GM23338 (cell line): ENCODE results near the gene KCNK3. TPM values are rescaled to one million over a fixed set of nuclear protein-coding genes. Genes with fewer than 3 reads are reported as not detected.

Source experiments
- ATAC-seq: fragments of 200-7000 bp; cut with Tn5 transposase; 3 replicates; pipeline ENCODE4 v1.9.1; 2020
- DNase-seq: peaks from one replicate; pipeline ENCODE4 v3.0.0-alpha.2; 2015; ENCODE audit warnings: low spot score
- H2AFZ ChIP-seq: fragments of 200-600 bp; sonication (generic); 2 replicates; pipeline ENCODE4 v1.8.0; 2016; ENCODE audit warnings: antibody characterized with exemption, mild to moderate bottlenecking, moderate library complexity
- H3F3A ChIP-seq: fragments of 200-600 bp; sonication (generic); replicated peaks from 2 replicates; pipeline ENCODE4 v1.8.0; 2017; ENCODE audit warnings: antibody characterized with exemption, mixed run types, low read depth
- H3K27ac ChIP-seq: fragments of 200-600 bp; sonication (generic); 2 replicates; pipeline ENCODE4 v1.6.1; 2016; ENCODE audit warnings: low read depth
- H3K27me3 ChIP-seq: fragments of 200-600 bp; sonication (generic); 2 replicates; pipeline ENCODE4 v1.8.0; 2016; ENCODE audit warnings: mild to moderate bottlenecking, mixed run types, moderate library complexity; ENCODE audit not compliant: insufficient read depth
- H3K36me3 ChIP-seq: fragments of 200-600 bp; sonication (generic); 2 replicates; pipeline ENCODE4 v1.8.0; 2016; ENCODE audit warnings: mild to moderate bottlenecking; ENCODE audit not compliant: insufficient read depth
- H3K4me1 ChIP-seq: fragments of 200-600 bp; sonication (generic); 2 replicates; pipeline ENCODE4 v1.8.0; 2016; ENCODE audit warnings: mild to moderate bottlenecking, moderate library complexity; ENCODE audit not compliant: insufficient read depth
- H3K4me2 ChIP-seq: fragments of 200-600 bp; sonication (generic); 2 replicates; pipeline ENCODE4 v1.7.1; 2017; ENCODE audit warnings: mixed run types
- H3K4me3 ChIP-seq: fragments of 200-600 bp; sonication (generic); 2 replicates; pipeline ENCODE4 v1.6.1; 2016; ENCODE audit warnings: mixed run types
- H3K79me2 ChIP-seq: fragments of 200-600 bp; sonication (generic); replicated peaks from 2 replicates; pipeline ENCODE4 v1.8.0; 2017; ENCODE audit warnings: mild to moderate bottlenecking; ENCODE audit not compliant: insufficient read depth
- H3K9me2 ChIP-seq: fragments of 200-600 bp; sonication (generic); 2 replicates; pipeline ENCODE4 v1.8.0; 2017; ENCODE audit not compliant: insufficient read depth
- H4K20me1 ChIP-seq: fragments of 200-600 bp; sonication (generic); replicated peaks from 2 replicates; pipeline ENCODE4 v1.8.0; 2017; ENCODE audit warnings: mild to moderate bottlenecking; ENCODE audit not compliant: insufficient read depth
- H3K27ac Mint-ChIP-seq: 2 replicates; pipeline ENCODE4 v1.8.0; 2020; ENCODE audit warnings: inconsistent platforms, mild to moderate bottlenecking, moderate library complexity, mixed read lengths
- H3K27me3 Mint-ChIP-seq: 3 replicates; pipeline ENCODE4 v1.8.0; 2022; ENCODE audit warnings: low read depth, mild to moderate bottlenecking, moderate library complexity, mixed read lengths, inconsistent platforms; ENCODE audit not compliant: insufficient read depth, poor library complexity
- H3K36me3 Mint-ChIP-seq: 3 replicates; pipeline ENCODE4 v1.8.0; 2021; ENCODE audit warnings: low read depth, mild to moderate bottlenecking, inconsistent platforms, moderate library complexity, mixed read lengths
- H3K4me1 Mint-ChIP-seq: 3 replicates; pipeline ENCODE4 v1.8.0; 2020; ENCODE audit warnings: mild to moderate bottlenecking, inconsistent platforms, mixed read lengths
- H3K4me3 Mint-ChIP-seq: 3 replicates; pipeline ENCODE4 v1.8.0; 2021; ENCODE audit warnings: moderate library complexity, mild to moderate bottlenecking, inconsistent platforms, mixed read lengths
- H3K9me3 Mint-ChIP-seq: 3 replicates; pipeline ENCODE4 v1.8.0; 2020; ENCODE audit warnings: moderate library complexity, mild to moderate bottlenecking, inconsistent platforms, mixed read lengths
- CREB1 ChIP-seq: fragments of 250-450 bp; sonication (Bioruptor Pico); IDR thresholded peaks from 2 replicates; pipeline ENCODE4 v1.5.0; 2020; ENCODE audit warnings: low read depth, mild to moderate bottlenecking, moderate library complexity
- JUNB ChIP-seq: IDR thresholded peaks from one replicate; pipeline ENCODE4 v1.6.1; 2016; ENCODE audit warnings: antibody characterized with exemption; ENCODE audit not compliant: unreplicated experiment
- NANOG ChIP-seq: IDR thresholded peaks from 2 replicates; pipeline ENCODE4 v1.6.1; 2016; ENCODE audit warnings: antibody characterized with exemption, borderline replicate concordance
- STAT1 ChIP-seq: IDR thresholded peaks from one replicate; pipeline ENCODE4 v1.6.1; 2016; ENCODE audit warnings: antibody characterized with exemption; ENCODE audit not compliant: unreplicated experiment
- ZNF114 ChIP-seq: fragments of 250-450 bp; sonication (Bioruptor Pico); IDR thresholded peaks from 2 replicates; pipeline ENCODE4 v1.5.0; 2020; ENCODE audit warnings: mild to moderate bottlenecking, moderate library complexity
- polyA plus RNA-seq: library from polyadenylated mRNA; unstranded; fragments of >200 nt; fragmentation: Nextera tagmentation; extraction: Ambion mirVana; gene quantifications from 2 replicates; pipeline ENCODE4 v1.2.1, GENCODE V29; 2016
- total RNA-seq: library from RNA; depleted of rRNA; stranded (reverse); fragments of >200 nt; shearing (Covaris generic); gene quantifications from 2 replicates; pipeline ENCODE4 v1.2.3, GENCODE V29; 2014
- TF ChIP-seq, protein P1 (sequence below): IDR thresholded peaks from 2 replicates; pipeline ENCODE4 v1.6.1; 2016; ENCODE audit warnings: antibody characterized with exemption
- TF ChIP-seq, protein P2 (sequence below): fragments of 250-450 bp; sonication (Bioruptor Pico); IDR thresholded peaks from 2 replicates; pipeline ENCODE4 v1.5.0; 2020; ENCODE audit warnings: mild to moderate bottlenecking, moderate library complexity

The KCNK3 gene
- total and polyA plus RNA-seq, 2 experiments from 2014 or later = not detected

GRCh38 chr2:26694001-26694400 lies 1.5 kb downstream of the KCNK3 start (continued):
- TF ChIP-seq, protein P1, sequence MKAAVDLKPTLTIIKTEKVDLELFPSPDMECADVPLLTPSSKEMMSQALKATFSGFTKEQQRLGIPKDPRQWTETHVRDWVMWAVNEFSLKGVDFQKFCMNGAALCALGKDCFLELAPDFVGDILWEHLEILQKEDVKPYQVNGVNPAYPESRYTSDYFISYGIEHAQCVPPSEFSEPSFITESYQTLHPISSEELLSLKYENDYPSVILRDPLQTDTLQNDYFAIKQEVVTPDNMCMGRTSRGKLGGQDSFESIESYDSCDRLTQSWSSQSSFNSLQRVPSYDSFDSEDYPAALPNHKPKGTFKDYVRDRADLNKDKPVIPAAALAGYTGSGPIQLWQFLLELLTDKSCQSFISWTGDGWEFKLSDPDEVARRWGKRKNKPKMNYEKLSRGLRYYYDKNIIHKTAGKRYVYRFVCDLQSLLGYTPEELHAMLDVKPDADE = no peak
- no peak for TF ChIP-seq ZNF114 (CRISPR knock-in tag)
- TF ChIP-seq CREB1 = no peak
- TF ChIP-seq JUNB = no peak
- no peak for TF ChIP-seq NANOG

GRCh38 chr2:26696351-26696816 lies 3.9 kb downstream of the KCNK3 start:
- Mint-ChIP-seq H3K27ac (no peak overlapping the region), H3K27me3 (peaks cover 41% of the 10 kb centered on the region), H3K4me3 (no peak overlapping the region), H3K9me3 (no peaks in the 10 kb centered on the region; the same call in 2 of the 3 replicates), H3K36me3 (no peaks in the 10 kb centered on the region; the same call in 2 of the 3 replicates), H3K4me1 (peaks cover 8% of the 10 kb centered on the region)
- Histone ChIP-seq H3K27ac (no peak overlapping the region), H3K79me2 (no peaks in the 10 kb centered on the region), H3F3A (peaks cover 6% of the 10 kb centered on the region; the same call in 1 of the 2 replicates), H3K27me3 (peaks cover 37% of the 10 kb centered on the region), H4K20me1 (peaks cover 2% of the 10 kb centered on the region), H3K4me3 (no peak overlapping the region), H3K4me1 (no peaks in the 10 kb centered on the region), H3K36me3 (no peaks in the 10 kb centered on the region), H3K4me2 (no peak overlapping the region), H3K9me2 (no peaks in the 10 kb centered on the region), H2AFZ (no peak overlapping the region)
- no peak for DNase-seq
- no peak for TF ChIP-seq CREB1
- TF ChIP-seq, protein P2, sequence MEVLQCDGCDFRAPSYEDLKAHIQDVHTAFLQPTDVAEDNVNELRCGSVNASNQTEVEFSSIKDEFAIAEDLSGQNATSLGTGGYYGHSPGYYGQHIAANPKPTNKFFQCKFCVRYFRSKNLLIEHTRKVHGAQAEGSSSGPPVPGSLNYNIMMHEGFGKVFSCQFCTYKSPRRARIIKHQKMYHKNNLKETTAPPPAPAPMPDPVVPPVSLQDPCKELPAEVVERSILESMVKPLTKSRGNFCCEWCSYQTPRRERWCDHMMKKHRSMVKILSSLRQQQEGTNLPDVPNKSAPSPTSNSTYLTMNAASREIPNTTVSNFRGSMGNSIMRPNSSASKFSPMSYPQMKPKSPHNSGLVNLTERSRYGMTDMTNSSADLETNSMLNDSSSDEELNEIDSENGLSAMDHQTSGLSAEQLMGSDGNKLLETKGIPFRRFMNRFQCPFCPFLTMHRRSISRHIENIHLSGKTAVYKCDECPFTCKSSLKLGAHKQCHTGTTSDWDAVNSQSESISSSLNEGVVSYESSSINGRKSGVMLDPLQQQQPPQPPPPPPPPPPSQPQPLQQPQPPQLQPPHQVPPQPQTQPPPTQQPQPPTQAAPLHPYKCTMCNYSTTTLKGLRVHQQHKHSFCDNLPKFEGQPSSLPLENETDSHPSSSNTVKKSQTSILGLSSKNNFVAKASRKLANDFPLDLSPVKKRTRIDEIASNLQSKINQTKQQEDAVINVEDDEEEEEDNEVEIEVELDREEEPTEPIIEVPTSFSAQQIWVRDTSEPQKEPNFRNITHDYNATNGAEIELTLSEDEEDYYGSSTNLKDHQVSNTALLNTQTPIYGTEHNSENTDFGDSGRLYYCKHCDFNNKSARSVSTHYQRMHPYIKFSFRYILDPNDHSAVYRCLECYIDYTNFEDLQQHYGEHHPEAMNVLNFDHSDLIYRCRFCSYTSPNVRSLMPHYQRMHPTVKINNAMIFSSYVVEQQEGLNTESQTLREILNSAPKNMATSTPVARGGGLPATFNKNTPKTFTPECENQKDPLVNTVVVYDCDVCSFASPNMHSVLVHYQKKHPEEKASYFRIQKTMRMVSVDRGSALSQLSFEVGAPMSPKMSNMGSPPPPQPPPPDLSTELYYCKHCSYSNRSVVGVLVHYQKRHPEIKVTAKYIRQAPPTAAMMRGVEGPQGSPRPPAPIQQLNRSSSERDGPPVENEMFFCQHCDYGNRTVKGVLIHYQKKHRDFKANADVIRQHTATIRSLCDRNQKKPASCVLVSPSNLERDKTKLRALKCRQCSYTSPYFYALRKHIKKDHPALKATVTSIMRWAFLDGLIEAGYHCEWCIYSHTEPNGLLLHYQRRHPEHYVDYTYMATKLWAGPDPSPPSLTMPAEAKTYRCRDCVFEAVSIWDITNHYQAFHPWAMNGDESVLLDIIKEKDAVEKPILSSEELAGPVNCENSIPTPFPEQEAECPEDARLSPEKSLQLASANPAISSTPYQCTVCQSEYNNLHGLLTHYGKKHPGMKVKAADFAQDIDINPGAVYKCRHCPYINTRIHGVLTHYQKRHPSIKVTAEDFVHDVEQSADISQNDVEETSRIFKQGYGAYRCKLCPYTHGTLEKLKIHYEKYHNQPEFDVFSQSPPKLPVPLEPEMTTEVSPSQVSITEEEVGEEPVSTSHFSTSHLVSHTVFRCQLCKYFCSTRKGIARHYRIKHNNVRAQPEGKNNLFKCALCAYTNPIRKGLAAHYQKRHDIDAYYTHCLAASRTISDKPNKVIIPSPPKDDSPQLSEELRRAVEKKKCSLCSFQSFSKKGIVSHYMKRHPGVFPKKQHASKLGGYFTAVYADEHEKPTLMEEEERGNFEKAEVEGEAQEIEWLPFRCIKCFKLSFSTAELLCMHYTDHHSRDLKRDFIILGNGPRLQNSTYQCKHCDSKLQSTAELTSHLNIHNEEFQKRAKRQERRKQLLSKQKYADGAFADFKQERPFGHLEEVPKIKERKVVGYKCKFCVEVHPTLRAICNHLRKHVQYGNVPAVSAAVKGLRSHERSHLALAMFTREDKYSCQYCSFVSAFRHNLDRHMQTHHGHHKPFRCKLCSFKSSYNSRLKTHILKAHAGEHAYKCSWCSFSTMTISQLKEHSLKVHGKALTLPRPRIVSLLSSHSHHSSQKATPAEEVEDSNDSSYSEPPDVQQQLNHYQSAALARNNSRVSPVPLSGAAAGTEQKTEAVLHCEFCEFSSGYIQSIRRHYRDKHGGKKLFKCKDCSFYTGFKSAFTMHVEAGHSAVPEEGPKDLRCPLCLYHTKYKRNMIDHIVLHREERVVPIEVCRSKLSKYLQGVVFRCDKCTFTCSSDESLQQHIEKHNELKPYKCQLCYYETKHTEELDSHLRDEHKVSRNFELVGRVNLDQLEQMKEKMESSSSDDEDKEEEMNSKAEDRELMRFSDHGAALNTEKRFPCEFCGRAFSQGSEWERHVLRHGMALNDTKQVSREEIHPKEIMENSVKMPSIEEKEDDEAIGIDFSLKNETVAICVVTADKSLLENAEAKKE (CRISPR knock-in tag) = no peak
- TF ChIP-seq NANOG = no peak
- TF ChIP-seq ZNF114 (CRISPR knock-in tag) = no peak
- TF ChIP-seq STAT1 = no peak
- ATAC-seq = no peak; the same call in 2 of the 3 replicates
